ENCODE data around the gene COMT. TPM values are rescaled to one million over a fixed set of nuclear protein-coding genes. Genes with fewer than 3 reads are reported as not detected.

Gene COMT
- total and polyA plus RNA-seq, 9 of the 15 experiments (the other 6 are each of a cell fraction or from before 2014, with no cell fraction given) = 12.5 to 351 (median 155) TPM

DNA sequence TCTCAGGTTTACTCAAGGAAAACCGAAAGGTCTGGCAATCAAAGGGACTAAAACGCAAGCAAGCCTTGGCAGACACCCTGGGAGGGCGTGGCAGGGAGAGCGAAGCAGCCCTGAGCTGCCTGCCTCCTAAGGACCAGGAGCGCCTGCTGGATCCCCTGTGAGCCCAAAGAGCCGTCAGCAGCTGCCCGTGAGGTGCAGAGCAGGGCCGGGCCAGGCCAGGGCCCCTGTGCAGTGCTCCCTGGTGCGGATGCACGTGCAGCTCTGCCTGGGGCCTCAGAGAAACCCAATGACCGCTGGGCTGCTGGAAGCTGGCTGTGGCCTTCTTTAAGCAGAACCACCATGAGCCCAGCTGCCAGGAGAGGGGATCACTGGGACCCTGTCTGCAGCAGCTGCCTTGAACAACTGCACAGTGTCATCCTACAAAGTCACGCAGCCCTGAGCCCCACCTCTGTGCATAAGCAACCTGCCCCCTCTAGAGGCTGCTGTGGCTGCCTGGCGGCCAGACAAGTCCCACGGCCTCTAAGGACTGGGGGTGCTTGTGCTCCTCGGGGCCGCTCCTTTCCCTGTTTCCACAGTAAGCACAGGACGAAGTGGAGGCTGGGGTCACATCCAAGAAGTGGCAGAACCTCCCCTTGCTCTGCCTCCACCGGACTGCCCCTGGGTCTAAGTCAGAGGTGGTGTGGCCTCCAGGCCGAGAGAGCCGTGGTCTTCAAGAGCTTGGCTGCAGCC, 29.1 kb upstream of the COMT start (continued):
- TF ChIP-seq, protein P1, sequence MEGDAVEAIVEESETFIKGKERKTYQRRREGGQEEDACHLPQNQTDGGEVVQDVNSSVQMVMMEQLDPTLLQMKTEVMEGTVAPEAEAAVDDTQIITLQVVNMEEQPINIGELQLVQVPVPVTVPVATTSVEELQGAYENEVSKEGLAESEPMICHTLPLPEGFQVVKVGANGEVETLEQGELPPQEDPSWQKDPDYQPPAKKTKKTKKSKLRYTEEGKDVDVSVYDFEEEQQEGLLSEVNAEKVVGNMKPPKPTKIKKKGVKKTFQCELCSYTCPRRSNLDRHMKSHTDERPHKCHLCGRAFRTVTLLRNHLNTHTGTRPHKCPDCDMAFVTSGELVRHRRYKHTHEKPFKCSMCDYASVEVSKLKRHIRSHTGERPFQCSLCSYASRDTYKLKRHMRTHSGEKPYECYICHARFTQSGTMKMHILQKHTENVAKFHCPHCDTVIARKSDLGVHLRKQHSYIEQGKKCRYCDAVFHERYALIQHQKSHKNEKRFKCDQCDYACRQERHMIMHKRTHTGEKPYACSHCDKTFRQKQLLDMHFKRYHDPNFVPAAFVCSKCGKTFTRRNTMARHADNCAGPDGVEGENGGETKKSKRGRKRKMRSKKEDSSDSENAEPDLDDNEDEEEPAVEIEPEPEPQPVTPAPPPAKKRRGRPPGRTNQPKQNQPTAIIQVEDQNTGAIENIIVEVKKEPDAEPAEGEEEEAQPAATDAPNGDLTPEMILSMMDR (IDR thresholded peaks at IDR 0.05 in 2 of 3, conservative IDR thresholded peaks at IDR 0.05 in 1 of 3; ENCODE audit: insufficient read depth in 2 of 3, low read depth in 1 of 3, low read length in 3 of 3) = peak; percentile 64 to 77 (median 65)
- TF ChIP-seq WHSC1 (IDR thresholded peaks at IDR 0.05; ENCODE audit: low read length) = peak; percentile 45
- TF ChIP-seq, protein P2, sequence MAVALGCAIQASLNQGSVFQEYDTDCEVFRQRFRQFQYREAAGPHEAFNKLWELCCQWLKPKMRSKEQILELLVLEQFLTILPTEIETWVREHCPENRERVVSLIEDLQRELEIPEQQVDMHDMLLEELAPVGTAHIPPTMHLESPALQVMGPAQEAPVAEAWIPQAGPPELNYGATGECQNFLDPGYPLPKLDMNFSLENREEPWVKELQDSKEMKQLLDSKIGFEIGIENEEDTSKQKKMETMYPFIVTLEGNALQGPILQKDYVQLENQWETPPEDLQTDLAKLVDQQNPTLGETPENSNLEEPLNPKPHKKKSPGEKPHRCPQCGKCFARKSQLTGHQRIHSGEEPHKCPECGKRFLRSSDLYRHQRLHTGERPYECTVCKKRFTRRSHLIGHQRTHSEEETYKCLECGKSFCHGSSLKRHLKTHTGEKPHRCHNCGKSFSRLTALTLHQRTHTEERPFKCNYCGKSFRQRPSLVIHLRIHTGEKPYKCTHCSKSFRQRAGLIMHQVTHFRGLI (CRISPR knock-in tag; IDR thresholded peaks at IDR 0.05) = no peak
- TF ChIP-seq KLF13 (tag; IDR thresholded peaks at IDR 0.05; ENCODE audit: borderline replicate concordance, low read depth) = peak; percentile 37; the same call in 1 of the 2 replicates
- no peak for TF ChIP-seq SMARCA4 (IDR thresholded peaks at IDR 0.05)
- TF ChIP-seq, protein P3, sequence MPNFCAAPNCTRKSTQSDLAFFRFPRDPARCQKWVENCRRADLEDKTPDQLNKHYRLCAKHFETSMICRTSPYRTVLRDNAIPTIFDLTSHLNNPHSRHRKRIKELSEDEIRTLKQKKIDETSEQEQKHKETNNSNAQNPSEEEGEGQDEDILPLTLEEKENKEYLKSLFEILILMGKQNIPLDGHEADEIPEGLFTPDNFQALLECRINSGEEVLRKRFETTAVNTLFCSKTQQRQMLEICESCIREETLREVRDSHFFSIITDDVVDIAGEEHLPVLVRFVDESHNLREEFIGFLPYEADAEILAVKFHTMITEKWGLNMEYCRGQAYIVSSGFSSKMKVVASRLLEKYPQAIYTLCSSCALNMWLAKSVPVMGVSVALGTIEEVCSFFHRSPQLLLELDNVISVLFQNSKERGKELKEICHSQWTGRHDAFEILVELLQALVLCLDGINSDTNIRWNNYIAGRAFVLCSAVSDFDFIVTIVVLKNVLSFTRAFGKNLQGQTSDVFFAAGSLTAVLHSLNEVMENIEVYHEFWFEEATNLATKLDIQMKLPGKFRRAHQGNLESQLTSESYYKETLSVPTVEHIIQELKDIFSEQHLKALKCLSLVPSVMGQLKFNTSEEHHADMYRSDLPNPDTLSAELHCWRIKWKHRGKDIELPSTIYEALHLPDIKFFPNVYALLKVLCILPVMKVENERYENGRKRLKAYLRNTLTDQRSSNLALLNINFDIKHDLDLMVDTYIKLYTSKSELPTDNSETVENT (CRISPR knock-in tag; IDR thresholded peaks at IDR 0.05) = peak; percentile 67; the same call in 1 of the 2 replicates
- TF ChIP-seq HMGN3 (IDR thresholded peaks at IDR 0.05; ENCODE audit: borderline replicate concordance, extremely low read depth, insufficient read length, low read depth, low read length) = peak; percentile 13
- TF ChIP-seq, protein P4, sequence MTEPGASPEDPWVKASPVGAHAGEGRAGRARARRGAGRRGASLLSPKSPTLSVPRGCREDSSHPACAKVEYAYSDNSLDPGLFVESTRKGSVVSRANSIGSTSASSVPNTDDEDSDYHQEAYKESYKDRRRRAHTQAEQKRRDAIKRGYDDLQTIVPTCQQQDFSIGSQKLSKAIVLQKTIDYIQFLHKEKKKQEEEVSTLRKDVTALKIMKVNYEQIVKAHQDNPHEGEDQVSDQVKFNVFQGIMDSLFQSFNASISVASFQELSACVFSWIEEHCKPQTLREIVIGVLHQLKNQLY (CRISPR knock-in tag; conservative IDR thresholded peaks at IDR 0.05) = peak in 1 of 2 experiments; percentile 53; a peak in 1 of 4 replicates
- TF ChIP-seq ZNF384 (IDR thresholded peaks at IDR 0.05; ENCODE audit: low read depth, low read length) = no peak
